HCT116 (cell line): ENCODE data around the gene CADM3.

ENCODE experiments used
- CTCF ChIP-seq, 3 experiments: fragments of 200-600 bp in 1 of 3; sonication (generic) in 1 of 3; IDR thresholded peaks in 2 of 3; conservative IDR thresholded peaks in 1 of 3; 2 replicates each; pipeline ENCODE4 v1.5.1; 2012 to 2017; ENCODE audit warnings: low read depth in 2 of 3, low read length in 2 of 3, antibody characterized with exemption in 1 of 3, borderline replicate concordance in 1 of 3, control low read depth in 1 of 3, mild to moderate bottlenecking in 1 of 3, mixed read lengths in 1 of 3, mixed run types in 1 of 3, moderate library complexity in 1 of 3; ENCODE audit not compliant: insufficient read depth in 1 of 3
- EZH2 ChIP-seq: fragments of 200-600 bp; sonication (generic); IDR thresholded peaks from 2 replicates; pipeline ENCODE4 v1.6.1; 2017; ENCODE audit warnings: antibody characterized with exemption, mixed run types
- RAD21 ChIP-seq: IDR thresholded peaks from 2 replicates; pipeline ENCODE4 v1.6.1; 2012; ENCODE audit warnings: low read depth, mild to moderate bottlenecking

- TF ChIP-seq CTCF (IDR thresholded peaks at IDR 0.05 in 2 of 3, conservative IDR thresholded peaks at IDR 0.05 in 1 of 3; ENCODE audit: borderline replicate concordance in 1 of 3, insufficient read depth in 1 of 3, low read depth in 2 of 3, low read length in 2 of 3) (no peak), EZH2 (no peak), RAD21 (no peak)
Observed at GRCh38 chr1:159122005-159122621, 49.3 kb upstream of the CADM3 start.
